Measurements from ENCODE around the gene PARK7.

- no peak for TF ChIP-seq CTCF (IDR thresholded peaks at IDR 0.05)
- TF ChIP-seq POLR2A (IDR thresholded peaks at IDR 0.05) = no peak
These were observed 51.9 kb downstream of the PARK7 start for GRCh38 chr1:8013399-8013798.
